Heart right ventricle (tissue), 16 donors: ENCODE results near the gene NOTCH4. TPM values are rescaled to one million over a fixed set of nuclear protein-coding genes. Genes with fewer than 3 reads are reported as not detected.
"Not testable (repeated sequence)": the region's sequence is repeated elsewhere in the genome, so short reads cannot be mapped to it uniquely, and the experiment has no call there.

ENCODE experiments used
- ATAC-seq, 8 donors: fragments of 200-7000 bp; cut with Tn5 transposase; one replicate each; pipeline ENCODE4 v1.9.1; 2020; ENCODE audit warnings: mild to moderate bottlenecking in 8 of 8, moderate library complexity in 8 of 8, moderate number of reproducible peaks in 1 of 8
- DNase-seq, 2 donors: peaks; one replicate each; pipeline ENCODE4 v3.0.0-alpha.2; 2020
- H3K27ac ChIP-seq, 10 donors: fragments of 200-600 bp; sonication (generic) in 2 of 10; one replicate each; pipeline versions ENCODE4 v1.5.0 to v1.8.0; 2020 to 2022; ENCODE audit warnings: mild to moderate bottlenecking in 3 of 10
- H3K27me3 ChIP-seq, 7 donors: fragments of 200-600 bp; one replicate each; pipeline ENCODE4 v1.8.0; 2021 to 2022; ENCODE audit warnings: mild to moderate bottlenecking in 2 of 7
- H3K36me3 ChIP-seq, 9 donors: fragments of 200-600 bp; sonication (generic) in 1 of 9; one replicate each; pipeline versions ENCODE4 v1.5.0 to v1.8.0; 2020 to 2022; ENCODE audit warnings: mild to moderate bottlenecking in 2 of 9
- H3K4me1 ChIP-seq, 9 donors: fragments of 200-600 bp; sonication (generic) in 1 of 9; one replicate each; pipeline versions ENCODE4 v1.5.0 to v1.8.0; 2020 to 2022; ENCODE audit warnings: mild to moderate bottlenecking in 4 of 9
- H3K4me3 ChIP-seq, 10 donors: fragments of 200-600 bp; sonication (generic) in 2 of 10; one replicate each; pipeline versions ENCODE4 v1.5.0 to v1.8.0; 2020 to 2022; ENCODE audit warnings: mild to moderate bottlenecking in 7 of 10, moderate library complexity in 2 of 10
- H3K9me3 ChIP-seq, 11 donors: fragments of 200-600 bp in 10 of 11; sonication (generic) in 2 of 11; one replicate each; pipeline versions ENCODE4 v1.5.0 to v1.8.0; 2013 to 2022; ENCODE audit warnings: mild to moderate bottlenecking in 2 of 11, control low read depth in 1 of 11, moderate library complexity in 1 of 11
- CTCF ChIP-seq, 9 donors: fragments of 200-600 bp; sonication (generic) in 2 of 9; IDR thresholded peaks; one replicate each; pipeline versions ENCODE4 v1.5.0 to v1.8.0; 2021 to 2022; ENCODE audit warnings: antibody characterized with exemption in 9 of 9, mild to moderate bottlenecking in 5 of 9, moderate library complexity in 1 of 9
- WGBS, 2 donors: extraction: QIAGEN DNeasy Blood & Tissue Kit; methylation state at CpG; one replicate each; pipeline ENCODE4 v1.1.7; 2013; ENCODE audit warnings: inconsistent platforms in 1 of 2; 5-methylcytosine and 5-hydroxymethylcytosine counted together
- intact Hi-C, 10 donors: fragments of 100-400 bp; cut with DNase I; formaldehyde crosslinking; loops; one replicate each; pipeline versions ENCODE4 v1.11.1 to v1.14.2; 2022
- polyA plus RNA-seq, 2 donors: library from polyadenylated mRNA; stranded (reverse); fragments of 200-250 nt; gene quantifications; one replicate each; pipeline ENCODE4 v1.2.3, GENCODE V29; 2013
- total RNA-seq, 10 donors: library from RNA; stranded (reverse); fragmentation: NEBNext Ultra II Directional in 3 of 10; extraction: Animal tissue kit (Norgen Biotek cat#: 25700) in 3 of 10; gene quantifications; one replicate each; pipeline versions ENCODE4 v1.2.1 to v1.2.4, GENCODE V29; 2021 to 2023
- donor health status: Arrhythmogenic right ventricular cardiomyopathy.
- donor health status: ischemic (EF 13 %, LVEDD 7.1; RV severe dilation, severe dysfunction).
- donor health status: healthy with polysubstance abuse.
- donor health status: DM: no; HTN: yes; CAD: no.
- donor health status: DM: no; HTN: no; CAD: no.
- donor health status: ischemic (EF 25% LVEDD 6.9; RV normal size, moderate dysfunction).
- donor health status: ischemic (EF 25% LVEDD 5.7; RV mildly dilated, moderate dysfunction).
- donor health status: healthy.
- donor health status: DM: yes; HTN: yes; CAD: no.
- donor health status: Ischemic cardiomyopathy.
- donor health status: ischemic (EF 35%, LVEDD 5.7; RV mildly dilated, moderate dysfunction).
- donor health status: nonischemic (EF 11% LVEDD 7.7; RV severe dilation, severe dysfunction).
- donor health status: DM: yes; HTN: yes; CAD: no.
- donor health status: PGD.
- donor health status: ischemic (EF 29% LVEDD 5.4; RV normal size, mild dysfunction).
- donor health status: nonischemic (EF 23%, LVEDD 6.1; RV moderate dilation, normal function).

Gene NOTCH4
- total and polyA plus RNA-seq, 12 donors: 17.4 to 123 (median 23.9) TPM

GRCh38 chr6:32212076-32212760, 11.6 kb downstream of the NOTCH4 start:
- H3K27me3 ChIP-seq: no peaks in the 10 kb centered on the region
- no peak overlapping the region for H3K4me3 ChIP-seq
- H3K4me1 ChIP-seq: no peaks in the 10 kb centered on the region
- intact Hi-C loops: no loop called here
- peaks cover 0 to 96% (median 0%) of the 10 kb centered on the region in 9 donors for H3K36me3 ChIP-seq
- DNase-seq (no peak), ATAC-seq (peak in 4 of 8 donors; percentile 13 to 35 (median 22))
- no peaks in the 10 kb centered on the region for H3K9me3 ChIP-seq
- no peak for TF ChIP-seq CTCF (IDR thresholded peaks at IDR 0.05)
- WGBS, 2 donors: 80 to 86% methylated on average over 12 of the region's 12 CpGs
- H3K27ac ChIP-seq: no peak overlapping the region

GRCh38 chr6:32211432-32211831, 12.4 kb downstream of the NOTCH4 start:
- H3K9me3 ChIP-seq, H3K4me1 ChIP-seq, H3K27me3 ChIP-seq, H3K4me3 ChIP-seq, intact Hi-C loops, DNase-seq, H3K27ac ChIP-seq, ATAC-seq: not testable (repeated sequence)
- WGBS, 2 donors: 86 to 87% methylated on average over 4 of the region's 4 CpGs
- peaks cover 0 to 96% (median 0%) of the 10 kb centered on the region in 9 donors for H3K36me3 ChIP-seq

- no peak for TF ChIP-seq CTCF (IDR thresholded peaks at IDR 0.05)
Measured at GRCh38 chr6:32210191-32210601, 13.7 kb downstream of the NOTCH4 start.

GRCh38 chr6:32208996-32209395, 14.9 kb downstream of the NOTCH4 start:
- 74 to 95% methylated on average over 1 of the region's 1 CpG for WGBS, 2 donors
- ATAC-seq: no peak

More at GRCh38 chr6:32210191-32210601, 13.7 kb downstream of the NOTCH4 start:
- DNase-seq: no peak
- Histone ChIP-seq H3K36me3 (peaks cover 0 to 95% (median 0%) of the 10 kb centered on the region in 9 donors), H3K4me3 (no peak overlapping the region), H3K9me3 (no peaks in the 10 kb centered on the region), H3K4me1 (no peaks in the 10 kb centered on the region), H3K27me3 (no peaks in the 10 kb centered on the region), H3K27ac (no peak overlapping the region)
- intact Hi-C loops: no loop called here
- 85 to 88% methylated on average over 5 of the region's 5 CpGs for WGBS, 2 donors
- peak in 1 of 8 donors; percentile 21 for ATAC-seq

More at GRCh38 chr6:32208996-32209395, 14.9 kb downstream of the NOTCH4 start:
- H3K4me3 ChIP-seq: no peak overlapping the region
- H3K27me3 ChIP-seq: no peaks in the 10 kb centered on the region
- no peak for DNase-seq
- no peaks in the 10 kb centered on the region for H3K9me3 ChIP-seq
- intact Hi-C loops: no loop called here
- TF ChIP-seq CTCF (IDR thresholded peaks at IDR 0.05): no peak
- H3K4me1 ChIP-seq: peaks cover 0 to under 1% (median 0%) of the 10 kb centered on the region in 9 donors
- H3K27ac ChIP-seq: no peak overlapping the region
- H3K36me3 ChIP-seq: peaks cover 0 to 97% (median 0%) of the 10 kb centered on the region in 9 donors
